HG03097 (cell line): ENCODE measurements around the gene PDE4B.
A peak's percentile ranks its signal among the peaks of the same experiment; 100 is the strongest.

Experiments used
- ATAC-seq: cut with Tn5 transposase; IDR thresholded peaks from one replicate; pipeline ENCODE4 v1.9.1; 2021; ENCODE audit not compliant: unreplicated experiment, low FRiP score

PDE4B gene

DNA sequence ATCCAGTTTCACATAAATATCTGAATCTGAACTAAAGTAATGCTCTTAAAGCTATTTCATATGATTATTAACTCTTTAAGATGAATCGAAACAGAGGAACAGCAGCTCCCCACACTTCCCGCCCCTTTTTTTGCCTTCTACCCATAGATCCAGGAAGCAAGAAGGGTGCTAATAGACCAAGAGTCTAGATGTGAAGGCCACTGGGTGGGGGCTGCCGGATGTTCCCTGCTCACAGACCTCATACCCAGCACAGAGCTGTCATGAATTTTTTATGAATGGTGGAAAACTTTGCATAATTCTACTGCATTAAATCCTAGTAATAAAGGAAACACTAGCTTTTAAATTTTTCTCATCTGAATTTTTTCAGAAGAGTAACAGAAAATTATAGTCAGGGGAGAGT lies 457.4 kb downstream of the PDE4B start:
- no peak for ATAC-seq

DNA sequence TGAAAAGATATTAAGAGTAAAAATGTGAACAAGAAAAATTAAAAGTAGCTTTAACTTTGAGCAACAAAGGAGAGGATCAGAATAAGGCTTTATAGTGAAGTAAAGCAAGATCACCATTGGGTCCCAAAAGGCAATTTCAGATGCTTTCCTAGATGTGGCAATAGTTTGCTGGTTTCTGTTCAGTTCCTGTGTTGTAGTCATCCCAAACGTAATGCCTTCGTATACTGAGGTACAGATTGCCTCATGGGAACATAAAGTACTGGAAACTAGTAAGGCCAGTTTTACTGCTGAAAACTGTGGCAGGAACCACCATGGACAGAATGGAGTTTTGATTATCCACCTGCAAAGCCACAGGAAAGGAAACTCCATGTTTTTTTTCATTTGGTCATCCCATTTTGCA lies 457.8 kb downstream of the PDE4B start:
- no peak for ATAC-seq

DNA sequence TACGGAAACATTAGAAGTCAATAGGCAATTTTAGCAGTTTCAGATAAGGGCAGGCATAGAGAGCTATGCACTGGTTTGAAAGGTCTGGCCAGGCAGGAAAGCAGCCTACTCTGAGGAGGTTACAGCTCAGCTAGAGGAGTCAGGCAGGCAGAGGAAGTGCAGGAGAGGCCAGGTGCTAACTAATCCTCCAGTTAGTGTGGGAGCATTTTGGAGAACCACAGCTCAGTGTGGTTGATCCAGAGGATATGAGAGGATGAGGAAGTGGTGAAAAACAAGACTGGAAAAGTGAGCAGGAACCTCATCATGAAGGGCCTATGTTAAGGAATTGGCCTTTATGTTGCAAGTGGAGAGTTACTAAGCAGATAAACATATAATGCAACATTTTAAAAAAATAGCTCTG lies 458.9 kb downstream of the PDE4B start:
- ATAC-seq = no peak

GRCh38 chr1:66253330-66253921 lies 460.7 kb downstream of the PDE4B start:
- peak; percentile 62 for ATAC-seq

DNA sequence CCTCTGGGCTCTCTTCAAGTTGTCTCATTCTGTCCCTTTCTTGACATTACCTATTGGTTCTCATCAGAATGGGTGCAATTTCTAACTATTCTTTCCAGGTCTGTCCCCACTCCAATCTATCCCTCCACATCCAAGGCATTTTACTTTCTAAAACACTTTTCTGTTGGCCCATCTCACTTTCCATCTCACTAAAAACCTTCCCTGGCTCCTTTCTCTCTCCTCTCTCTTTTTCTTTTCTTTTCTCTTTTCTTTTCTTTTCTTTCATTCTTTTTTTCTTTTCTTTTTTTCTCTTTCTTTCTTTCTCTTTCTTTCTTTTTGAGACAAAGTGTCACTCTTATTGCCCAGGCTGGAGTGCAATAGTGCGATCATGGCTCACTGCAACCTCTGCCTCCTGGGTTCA lies 462.1 kb downstream of the PDE4B start:
- no peak for ATAC-seq

DNA sequence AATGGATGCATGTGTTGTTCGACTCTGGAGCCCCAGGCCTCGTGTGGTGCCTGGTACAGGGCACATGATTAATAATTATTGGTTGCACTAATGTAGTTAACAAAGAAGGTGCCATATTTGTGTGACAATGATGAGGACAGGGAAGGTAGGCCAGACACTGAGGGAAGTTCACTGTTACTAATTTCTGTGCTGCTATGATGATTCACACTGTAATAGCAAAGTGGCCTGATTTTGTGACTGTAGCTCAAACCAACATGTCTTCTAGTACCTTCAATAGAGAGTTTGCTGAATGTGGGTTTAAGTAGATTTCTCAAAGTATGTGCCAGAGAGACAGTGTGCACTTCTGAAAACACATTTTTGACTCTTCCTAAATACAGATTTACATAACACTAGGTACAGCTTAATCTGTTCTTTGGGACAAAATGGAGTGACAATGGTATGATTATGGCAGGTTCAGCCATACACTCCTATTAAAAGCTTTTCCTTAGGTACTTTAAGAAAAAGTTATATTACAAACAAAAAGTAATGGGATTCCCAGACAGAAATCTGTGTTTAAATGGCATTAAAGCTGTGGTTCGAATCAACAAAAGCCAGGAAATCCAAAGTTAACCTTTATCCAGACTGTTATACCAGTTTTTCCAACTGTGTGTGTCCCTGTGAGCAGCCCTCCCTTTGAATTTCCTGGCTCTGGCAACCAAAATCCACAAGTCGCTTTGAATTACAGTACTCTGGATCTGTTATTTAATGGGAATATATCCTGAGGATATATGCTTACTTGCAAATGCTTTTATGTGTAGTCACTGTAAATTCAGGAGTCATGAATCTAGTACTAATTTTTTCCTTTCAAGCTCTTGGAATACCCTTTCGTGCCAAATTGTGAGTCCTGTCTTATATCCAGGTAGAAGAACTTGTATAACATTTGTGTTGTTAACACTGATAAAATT lies 464.2 kb downstream of the PDE4B start:
- no peak for ATAC-seq

DNA sequence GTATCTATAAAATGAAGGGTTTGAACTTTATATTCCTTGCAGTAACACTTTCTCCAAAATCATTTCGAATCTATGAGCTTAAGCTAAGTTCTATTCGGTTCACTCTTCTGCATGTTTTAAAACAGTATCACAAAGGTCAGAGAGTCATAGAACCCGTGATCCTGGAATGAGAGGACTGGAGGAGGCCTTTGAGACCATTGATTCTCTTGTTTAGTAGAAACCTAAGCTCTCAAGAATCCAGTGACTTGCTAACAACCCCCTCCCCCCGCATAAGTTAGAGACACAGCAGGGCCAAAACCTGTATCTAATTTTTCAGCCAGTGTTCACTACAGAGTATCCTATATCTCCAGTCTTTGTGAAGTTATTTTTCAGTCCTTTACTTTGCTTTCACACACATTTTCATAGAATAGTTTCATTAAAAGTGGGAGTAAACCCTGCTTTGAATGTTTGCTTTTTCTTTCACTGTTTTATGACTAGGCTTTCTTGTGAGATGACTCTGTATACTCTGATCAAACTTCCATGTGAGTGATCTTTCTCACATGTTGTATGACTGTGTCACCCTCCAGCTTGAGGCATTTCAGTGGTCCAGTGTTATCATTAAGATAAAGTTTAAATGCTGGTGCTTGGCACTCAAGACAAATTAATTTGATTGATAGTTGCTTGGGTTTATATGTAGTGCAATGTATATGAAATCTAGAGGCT lies 465.9 kb downstream of the PDE4B start:
- no peak for ATAC-seq

DNA sequence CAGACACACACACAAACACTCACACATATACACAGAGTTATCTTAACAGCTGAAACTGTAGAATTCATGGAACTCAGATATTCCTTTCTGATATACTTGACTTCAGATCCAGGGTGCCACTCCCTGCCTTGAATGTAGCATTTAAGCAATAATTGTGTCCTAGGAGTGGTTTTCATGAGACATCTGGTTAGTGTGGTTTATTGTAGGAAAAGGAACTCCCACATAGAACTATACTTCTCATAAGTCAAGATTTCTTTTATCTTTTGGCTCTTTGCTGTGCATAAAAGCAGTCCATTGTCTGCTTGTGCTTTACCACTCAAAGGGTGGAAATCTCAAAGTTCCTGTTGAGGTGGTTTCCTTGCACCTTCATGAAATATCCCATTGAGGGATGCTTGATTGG lies 468.7 kb downstream of the PDE4B start:
- no peak for ATAC-seq

DNA sequence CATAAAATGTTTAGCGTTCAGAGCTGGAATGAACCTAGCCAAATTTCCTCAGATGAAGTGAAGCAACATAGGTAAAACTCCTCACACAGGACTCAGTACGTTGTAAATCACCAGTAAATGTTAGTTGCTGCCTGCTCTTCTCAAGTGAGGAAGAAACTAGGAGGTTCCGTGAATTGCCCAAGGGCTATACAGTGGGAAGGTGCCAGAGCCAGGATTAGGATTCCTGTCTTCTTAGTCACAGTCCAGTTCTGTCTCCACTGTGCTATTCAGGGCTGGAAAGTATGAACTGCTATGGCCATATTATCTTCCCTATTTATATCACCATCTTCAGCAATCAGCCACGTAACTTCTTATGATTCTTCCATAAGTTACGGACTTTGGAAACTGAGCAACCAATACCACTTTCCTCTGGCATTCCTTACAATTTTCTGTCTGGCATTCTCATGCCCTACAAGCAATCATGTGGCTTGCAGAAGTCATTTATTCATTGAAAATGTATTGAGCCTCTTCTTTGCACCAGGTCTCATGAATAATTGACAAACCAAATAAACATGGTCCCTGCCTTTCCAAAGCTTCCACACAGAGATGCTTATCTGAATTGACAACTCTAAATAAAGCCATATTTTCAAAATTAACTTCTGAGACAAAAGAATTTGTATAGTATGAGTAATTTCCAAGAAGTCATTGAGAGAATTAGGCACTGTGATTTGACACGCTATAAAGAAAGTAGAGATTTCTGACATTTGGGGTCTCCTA lies 469.7 kb downstream of the PDE4B start:
- no peak for ATAC-seq

DNA sequence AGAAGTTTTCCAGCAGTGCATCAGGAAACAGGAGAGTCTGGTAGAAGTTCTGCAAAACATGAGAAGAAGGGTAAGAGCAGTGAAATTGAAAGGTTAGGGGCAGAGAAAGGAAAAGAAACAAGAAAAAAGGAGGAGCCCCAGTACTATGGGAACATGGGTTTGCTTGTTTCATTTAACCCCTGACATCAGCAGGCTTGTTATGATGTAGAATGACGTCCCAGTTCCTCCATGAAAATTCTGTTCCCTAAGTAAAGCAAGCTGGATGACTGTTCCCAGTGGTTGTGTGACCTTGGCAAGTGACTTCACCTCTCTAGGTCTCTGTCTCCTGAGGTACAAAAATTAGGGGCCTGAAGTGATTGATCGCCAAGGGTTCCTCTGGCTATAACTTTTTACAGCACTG lies 472.6 kb downstream of the PDE4B start:
- ATAC-seq = no peak

GRCh38 chr1:66265796-66266195 lies 473.1 kb downstream of the PDE4B start:
- ATAC-seq = no peak

DNA sequence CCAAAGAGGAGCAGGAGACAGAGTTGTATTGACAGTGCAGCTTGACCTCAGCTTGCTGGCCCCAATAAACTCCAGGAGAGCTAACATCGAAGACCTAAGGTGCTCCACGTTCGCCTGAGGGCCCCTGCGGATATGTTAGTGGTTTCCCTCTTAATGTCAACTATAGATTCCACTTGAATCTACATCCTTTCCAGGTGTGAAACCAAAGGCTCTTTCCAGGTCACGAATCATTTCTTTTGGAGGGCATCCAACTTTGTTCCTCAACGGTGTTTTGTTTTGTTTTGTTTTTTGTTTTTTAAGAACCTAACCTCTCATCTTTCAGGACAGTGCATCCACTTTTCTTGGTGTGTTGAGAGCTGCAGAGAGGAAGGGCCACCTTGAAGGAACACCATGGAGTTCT lies 473.7 kb downstream of the PDE4B start:
- ATAC-seq = no peak

DNA sequence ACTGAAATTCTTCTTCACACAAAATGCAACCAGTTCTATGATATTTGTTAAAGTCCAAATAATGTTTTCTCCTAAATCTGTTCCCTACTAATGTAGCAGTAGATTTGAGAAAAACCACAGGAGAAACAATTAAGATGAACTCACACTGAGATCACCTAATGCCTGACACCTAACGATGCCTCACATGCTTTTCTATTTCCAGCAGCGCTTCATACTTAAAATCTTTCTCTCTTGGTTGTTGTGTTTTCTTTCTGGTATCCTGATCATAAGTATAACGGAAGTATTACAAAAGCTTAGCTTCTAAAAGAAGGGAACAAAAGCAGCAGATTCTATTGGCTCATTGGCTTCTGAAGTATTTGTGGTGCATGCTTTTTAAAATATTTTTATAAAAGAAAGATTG lies 474.1 kb downstream of the PDE4B start:
- no peak for ATAC-seq

GRCh38 chr1:66267201-66267940 lies 474.7 kb downstream of the PDE4B start:
- ATAC-seq = no peak

- ATAC-seq = no peak
Measured at GRCh38 chr1:66269222-66269621, 476.5 kb downstream of the PDE4B start.

- no peak for ATAC-seq
Measured at GRCh38 chr1:66270119-66270812, 477.6 kb downstream of the PDE4B start.

DNA sequence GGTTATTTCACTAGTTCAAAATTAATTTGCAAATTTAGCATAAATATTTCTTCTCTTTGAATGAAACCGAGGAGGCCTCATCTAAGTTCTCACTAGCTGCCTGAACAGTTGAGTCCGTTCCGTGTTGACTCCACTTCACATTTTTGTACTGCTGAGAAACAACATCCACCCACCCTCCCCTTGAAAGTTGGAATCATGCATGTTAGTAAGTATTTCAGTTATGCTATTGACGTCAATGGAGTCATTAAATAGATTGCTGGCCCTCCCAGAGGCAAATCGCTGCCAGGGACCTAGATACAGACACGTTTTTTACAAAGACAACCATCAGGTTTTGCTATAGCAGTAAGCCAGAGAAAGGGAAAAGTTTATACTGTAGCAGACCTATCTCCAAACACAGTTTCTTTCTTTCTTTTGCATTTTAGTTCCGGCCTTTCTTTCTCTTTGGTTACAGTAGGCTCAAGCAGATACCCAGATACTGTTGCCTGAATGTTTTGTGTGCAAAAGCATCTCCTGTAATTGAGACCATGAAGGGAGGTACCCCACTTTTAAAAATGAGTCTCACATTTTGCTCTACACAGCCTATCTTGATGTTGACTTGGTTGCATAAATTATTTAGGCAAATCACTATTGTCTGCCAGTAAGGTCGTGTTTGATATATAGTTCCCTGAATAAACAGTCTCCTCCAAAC lies 478.7 kb downstream of the PDE4B start:
- ATAC-seq = no peak

- ATAC-seq = no peak
Measured at GRCh38 chr1:66271904-66272254, 479.2 kb downstream of the PDE4B start.

DNA sequence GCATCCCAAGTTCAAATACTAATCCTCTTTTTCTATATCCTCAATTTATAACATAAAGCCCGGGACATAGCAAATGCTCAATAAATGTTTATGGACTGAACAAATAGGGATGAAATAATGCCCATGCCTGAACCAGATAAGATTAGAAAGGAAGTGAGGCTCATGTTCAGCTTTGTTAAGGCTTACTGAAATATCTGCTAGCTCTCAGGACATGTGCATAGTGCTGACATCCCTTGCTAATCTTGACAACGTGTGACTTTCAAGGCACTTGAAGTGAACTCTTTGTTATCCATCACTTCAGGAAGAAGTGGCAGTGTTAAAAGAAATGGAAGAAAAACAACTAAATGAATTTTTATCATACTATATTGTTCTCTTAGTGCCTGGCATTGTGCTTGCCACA lies 481.0 kb downstream of the PDE4B start:
- ATAC-seq = no peak
